ENCODE data around the gene IFIT1.

GRCh38 chr10:89399956-89400355 lies 7.5 kb downstream of the IFIT1 start:
- TF ChIP-seq POLR2A (IDR thresholded peaks at IDR 0.05; ENCODE audit: extremely low read depth, insufficient read length), result no peak
- no peak for TF ChIP-seq CTCF (IDR thresholded peaks at IDR 0.05; ENCODE audit: low read depth, low read length)
- TF ChIP-seq MYC (IDR thresholded peaks at IDR 0.05; ENCODE audit: low read depth, low read length), result no peak

All from NB4 (cell line).